HG03039 (cell line): ENCODE measurements around the gene SELPLG.
"Not testable (repeated sequence)": the region's sequence is repeated elsewhere in the genome, so short reads cannot be mapped to it uniquely, and the experiment has no call there.

Experiments used
- ATAC-seq: cut with Tn5 transposase; IDR thresholded peaks from one replicate; pipeline ENCODE4 v1.9.1; 2021; ENCODE audit warnings: mild to moderate bottlenecking, moderate library complexity; ENCODE audit not compliant: unreplicated experiment

Gene SELPLG

GRCh38 chr12:108592033-108592909 is 41.4 kb downstream of the SELPLG start:
- no peak for ATAC-seq

GRCh38 chr12:108591267-108591980 is 42.3 kb downstream of the SELPLG start:
- no peak for ATAC-seq

GRCh38 chr12:108590463-108590862 is 43.2 kb downstream of the SELPLG start:
- ATAC-seq: not testable (repeated sequence)

- ATAC-seq: no peak
These were observed 43.9 kb downstream of the SELPLG start for GRCh38 chr12:108589840-108590229.

- ATAC-seq: no peak
These were observed 44.5 kb downstream of the SELPLG start for GRCh38 chr12:108589028-108589839.

GRCh38 chr12:108587826-108588225 is 45.9 kb downstream of the SELPLG start:
- ATAC-seq: no peak

GRCh38 chr12:108586306-108586705 is 47.4 kb downstream of the SELPLG start:
- no peak for ATAC-seq

- no peak for ATAC-seq
These were observed 47.8 kb downstream of the SELPLG start for GRCh38 chr12:108585864-108586263.

- ATAC-seq: no peak
These were observed 49.1 kb downstream of the SELPLG start for GRCh38 chr12:108584456-108585065.

GRCh38 chr12:108583991-108584390 is 49.7 kb downstream of the SELPLG start:
- no peak for ATAC-seq

GRCh38 chr12:108582978-108583770 is 50.5 kb downstream of the SELPLG start:
- no peak for ATAC-seq

GRCh38 chr12:108582509-108582908 is 51.2 kb downstream of the SELPLG start:
- ATAC-seq: no peak

GRCh38 chr12:108581311-108582227 is 52.1 kb downstream of the SELPLG start:
- no peak for ATAC-seq

GRCh38 chr12:108580531-108580930 is 53.2 kb downstream of the SELPLG start:
- no peak for ATAC-seq

GRCh38 chr12:108578813-108579212 is 54.9 kb downstream of the SELPLG start:
- no peak for ATAC-seq

GRCh38 chr12:108578264-108578663 is 55.4 kb downstream of the SELPLG start:
- ATAC-seq: no peak

GRCh38 chr12:108577458-108577857 is 56.2 kb downstream of the SELPLG start:
- ATAC-seq: no peak

GRCh38 chr12:108576660-108577234 is 56.9 kb downstream of the SELPLG start:
- no peak for ATAC-seq
